ENCODE results near the gene FAM171A1. TPM values are rescaled to one million over a fixed set of nuclear protein-coding genes. Genes with fewer than 3 reads are reported as not detected.

Gene FAM171A1
- total and polyA plus RNA-seq, 2 donors (not counting 1 experiment from before 2014, with no cell fraction given), result 8.8 to 10.3 TPM

DNA sequence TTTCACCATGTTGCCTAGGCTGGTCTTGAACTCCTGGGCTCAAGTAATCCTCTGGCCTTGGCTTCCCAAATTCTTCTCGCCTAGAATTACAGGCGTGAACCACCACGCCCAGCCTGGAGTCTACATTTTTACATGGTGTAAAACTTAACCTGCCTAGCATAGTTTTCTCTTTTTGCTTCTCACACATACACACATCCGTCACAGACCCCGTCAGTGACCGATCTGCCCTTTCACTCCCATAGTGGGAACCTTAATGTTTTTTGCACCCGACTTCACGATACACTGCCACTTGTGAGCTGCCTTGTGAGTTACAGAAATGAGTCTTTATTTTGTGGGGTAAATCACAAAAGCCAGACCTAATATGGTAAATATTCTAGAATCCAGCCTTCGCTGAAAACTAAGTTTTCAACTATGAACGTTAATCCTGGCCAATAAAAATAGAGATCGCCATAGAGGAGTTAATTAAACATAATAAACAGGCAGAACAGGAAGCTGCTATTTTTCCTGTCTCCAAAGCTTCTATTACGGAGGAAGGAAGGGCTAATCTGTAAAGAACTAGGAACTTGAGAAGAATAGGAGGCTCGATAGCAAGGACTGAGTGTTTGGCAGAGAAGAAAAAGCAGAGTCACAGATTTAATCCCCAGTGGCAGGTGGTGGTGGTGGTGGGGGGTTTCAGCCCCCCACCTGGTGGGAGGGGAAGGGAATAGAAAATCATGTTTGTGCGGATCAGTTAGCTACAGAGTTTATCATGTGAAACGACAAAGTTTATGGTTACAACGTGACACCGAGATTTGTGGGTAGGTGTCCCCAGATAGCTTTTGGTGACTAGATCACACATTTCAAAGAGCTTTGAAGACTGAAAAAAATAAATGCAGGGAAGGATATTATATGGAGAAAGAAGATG, 14.7 kb upstream of the FAM171A1 start:
- H3K9ac ChIP-seq (ENCODE audit: insufficient read depth, low read length), result no peak overlapping the region

DNA sequence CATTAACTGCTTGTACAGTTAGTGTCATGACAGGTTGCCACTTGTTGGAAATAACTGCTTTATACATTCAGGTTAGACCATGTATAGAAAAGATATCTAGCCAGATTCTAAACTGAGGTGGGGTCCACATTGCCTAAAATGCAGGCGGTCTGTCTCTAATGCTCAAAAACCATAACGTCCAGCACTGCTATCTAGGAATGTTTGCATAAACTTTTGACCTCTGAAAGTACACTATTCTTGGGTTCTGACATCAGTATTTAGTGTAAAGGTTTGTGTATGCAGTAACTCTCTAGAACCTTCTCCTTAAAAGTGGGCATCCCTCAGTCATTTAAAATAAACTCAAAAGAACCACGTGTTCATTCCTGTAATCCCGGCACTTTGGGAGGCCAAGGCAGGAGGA, 10.3 kb upstream of the FAM171A1 start:
- H4K20me1 ChIP-seq (ENCODE audit: control insufficient read depth, extremely low read depth, insufficient read depth, low read length), result no peaks in the 10 kb centered on the region
- no peaks in the 10 kb centered on the region for H3K36me3 ChIP-seq (ENCODE audit: control insufficient read depth, insufficient read depth, low read length)
- H3K27me3 ChIP-seq (ENCODE audit: control insufficient read depth, insufficient read depth, low read length), result peaks cover 8% of the 10 kb centered on the region
- H3K9me3 ChIP-seq (ENCODE audit: control insufficient read depth, insufficient read depth, low read depth, low read length), result no peaks in the 10 kb centered on the region
- no peaks in the 10 kb centered on the region for H3K4me1 ChIP-seq (ENCODE audit: control insufficient read depth, extremely low read depth, insufficient read depth, low read length)
- H3K79me2 ChIP-seq (ENCODE audit: control insufficient read depth, insufficient read depth, low read length), result no peaks in the 10 kb centered on the region
- H3K9ac ChIP-seq (ENCODE audit: insufficient read depth, low read length), result no peak overlapping the region
- no peak for TF ChIP-seq EZH2 (IDR thresholded peaks at IDR 0.05; ENCODE audit: low read length, missing control alignments)
- TF ChIP-seq, protein P1, sequence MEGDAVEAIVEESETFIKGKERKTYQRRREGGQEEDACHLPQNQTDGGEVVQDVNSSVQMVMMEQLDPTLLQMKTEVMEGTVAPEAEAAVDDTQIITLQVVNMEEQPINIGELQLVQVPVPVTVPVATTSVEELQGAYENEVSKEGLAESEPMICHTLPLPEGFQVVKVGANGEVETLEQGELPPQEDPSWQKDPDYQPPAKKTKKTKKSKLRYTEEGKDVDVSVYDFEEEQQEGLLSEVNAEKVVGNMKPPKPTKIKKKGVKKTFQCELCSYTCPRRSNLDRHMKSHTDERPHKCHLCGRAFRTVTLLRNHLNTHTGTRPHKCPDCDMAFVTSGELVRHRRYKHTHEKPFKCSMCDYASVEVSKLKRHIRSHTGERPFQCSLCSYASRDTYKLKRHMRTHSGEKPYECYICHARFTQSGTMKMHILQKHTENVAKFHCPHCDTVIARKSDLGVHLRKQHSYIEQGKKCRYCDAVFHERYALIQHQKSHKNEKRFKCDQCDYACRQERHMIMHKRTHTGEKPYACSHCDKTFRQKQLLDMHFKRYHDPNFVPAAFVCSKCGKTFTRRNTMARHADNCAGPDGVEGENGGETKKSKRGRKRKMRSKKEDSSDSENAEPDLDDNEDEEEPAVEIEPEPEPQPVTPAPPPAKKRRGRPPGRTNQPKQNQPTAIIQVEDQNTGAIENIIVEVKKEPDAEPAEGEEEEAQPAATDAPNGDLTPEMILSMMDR (conservative IDR thresholded peaks at IDR 0.05 in 1 of 2, IDR thresholded peaks at IDR 0.05 in 1 of 2; ENCODE audit: low read depth in 1 of 2, low read length in 2 of 2), result no peak
- H3K27ac ChIP-seq (ENCODE audit: insufficient read depth, low read length), result no peak overlapping the region
- no peak overlapping the region for H3K4me3 ChIP-seq (replicated peaks in 1 of 4; ENCODE audit: control extremely low read depth in 1 of 4, insufficient read depth in 1 of 4, low read depth in 3 of 4, low read length in 4 of 4)
- H2AFZ ChIP-seq (ENCODE audit: low read length), result no peak overlapping the region
- no peak overlapping the region for H3K4me2 ChIP-seq (ENCODE audit: extremely low read depth, insufficient read depth, low read length)
- DNase-seq (ENCODE audit: low read depth in 2 of 2), result peak in 1 of 2 donors; percentile 11

More for the DNA sequence above, 14.7 kb upstream of the FAM171A1 start:
- TF ChIP-seq EZH2 (IDR thresholded peaks at IDR 0.05; ENCODE audit: low read length, missing control alignments), result no peak
- TF ChIP-seq, protein P1 (conservative IDR thresholded peaks at IDR 0.05 in 1 of 2, IDR thresholded peaks at IDR 0.05 in 1 of 2; ENCODE audit: low read depth in 1 of 2, low read length in 2 of 2), result no peak
- no peak overlapping the region for H3K4me2 ChIP-seq (ENCODE audit: extremely low read depth, insufficient read depth, low read length)
- no peaks in the 10 kb centered on the region for H3K9me3 ChIP-seq (ENCODE audit: control insufficient read depth, insufficient read depth, low read depth, low read length)
- no peak overlapping the region for H2AFZ ChIP-seq (ENCODE audit: low read length)
- no peak for DNase-seq (ENCODE audit: low read depth in 2 of 2)
- H3K4me1 ChIP-seq (ENCODE audit: control insufficient read depth, extremely low read depth, insufficient read depth, low read length), result no peaks in the 10 kb centered on the region
- H3K79me2 ChIP-seq (ENCODE audit: control insufficient read depth, insufficient read depth, low read length), result no peaks in the 10 kb centered on the region
- no peak overlapping the region for H3K4me3 ChIP-seq (replicated peaks in 1 of 4; ENCODE audit: control extremely low read depth in 1 of 4, insufficient read depth in 1 of 4, low read depth in 3 of 4, low read length in 4 of 4)
- H3K27me3 ChIP-seq (ENCODE audit: control insufficient read depth, insufficient read depth, low read length), result peaks cover 7% of the 10 kb centered on the region
- no peak overlapping the region for H3K27ac ChIP-seq (ENCODE audit: insufficient read depth, low read length)
- no peaks in the 10 kb centered on the region for H3K36me3 ChIP-seq (ENCODE audit: control insufficient read depth, insufficient read depth, low read length)
- H4K20me1 ChIP-seq (ENCODE audit: control insufficient read depth, extremely low read depth, insufficient read depth, low read length), result no peaks in the 10 kb centered on the region

DNA sequence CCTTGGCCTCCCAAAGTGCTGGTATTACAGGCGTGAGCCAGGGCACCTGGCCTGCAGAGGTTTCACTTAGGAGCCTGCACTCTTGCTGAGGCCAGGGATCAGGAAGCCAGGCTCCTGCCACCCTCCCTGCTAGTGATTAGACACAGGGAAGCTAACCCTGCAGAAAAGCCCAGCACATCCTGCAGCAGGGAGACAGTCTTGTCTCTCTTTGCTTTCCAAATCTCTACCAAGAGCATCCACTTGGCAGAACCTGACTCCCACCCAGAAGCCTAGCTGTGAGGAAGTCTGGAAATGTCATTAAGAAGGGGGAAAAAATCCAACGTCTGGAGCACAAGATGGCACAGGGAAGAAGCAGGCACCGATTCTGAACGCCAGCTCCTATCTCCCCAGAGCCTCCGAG, 8.0 kb upstream of the FAM171A1 start:
- Histone ChIP-seq H3K4me3 (replicated peaks in 1 of 4; ENCODE audit: control extremely low read depth in 1 of 4, insufficient read depth in 1 of 4, low read depth in 3 of 4, low read length in 4 of 4) (no peak overlapping the region), H3K9me3 (ENCODE audit: control insufficient read depth, insufficient read depth, low read depth, low read length) (no peaks in the 10 kb centered on the region), H2AFZ (ENCODE audit: low read length) (no peak overlapping the region), H3K79me2 (ENCODE audit: control insufficient read depth, insufficient read depth, low read length) (no peaks in the 10 kb centered on the region), H3K9ac (ENCODE audit: insufficient read depth, low read length) (no peak overlapping the region), H3K4me1 (ENCODE audit: control insufficient read depth, extremely low read depth, insufficient read depth, low read length) (no peaks in the 10 kb centered on the region), H3K27ac (ENCODE audit: insufficient read depth, low read length) (no peak overlapping the region), H3K36me3 (ENCODE audit: control insufficient read depth, insufficient read depth, low read length) (no peaks in the 10 kb centered on the region), H3K4me2 (ENCODE audit: extremely low read depth, insufficient read depth, low read length) (no peak overlapping the region), H3K27me3 (ENCODE audit: control insufficient read depth, insufficient read depth, low read length) (peaks cover 6% of the 10 kb centered on the region), H4K20me1 (ENCODE audit: control insufficient read depth, extremely low read depth, insufficient read depth, low read length) (no peaks in the 10 kb centered on the region)
- TF ChIP-seq, protein P1 (conservative IDR thresholded peaks at IDR 0.05 in 1 of 2, IDR thresholded peaks at IDR 0.05 in 1 of 2; ENCODE audit: low read depth in 1 of 2, low read length in 2 of 2), result no peak
- TF ChIP-seq EZH2 (IDR thresholded peaks at IDR 0.05; ENCODE audit: low read length, missing control alignments), result no peak
- DNase-seq (ENCODE audit: low read depth in 2 of 2), result no peak

All from fibroblast of lung (primary cell).